K562 (cell line): Measurements from ENCODE around the gene CRADD. TPM values are rescaled to one million over a fixed set of nuclear protein-coding genes. Genes with fewer than 3 reads are reported as not detected.

ENCODE experiments used
- ARID1B ChIP-seq: fragments of 450-650 bp; IDR thresholded peaks from 2 replicates; pipeline ENCODE4 v1.6.1; 2016; ENCODE audit warnings: antibody characterized with exemption, mild to moderate bottlenecking, inconsistent platforms
- ATF7 ChIP-seq: fragments of 450-650 bp; IDR thresholded peaks from 2 replicates; pipeline ENCODE4 v1.7.1; 2014; ENCODE audit warnings: mild to moderate bottlenecking, moderate library complexity
- CBFA2T2 ChIP-seq: fragments of 450-650 bp; conservative IDR thresholded peaks from 2 replicates; pipeline ENCODE4 v1.6.1; 2017; ENCODE audit warnings: mild to moderate bottlenecking
- CBFA2T3 ChIP-seq: fragments of 450-650 bp; IDR thresholded peaks from 2 replicates; pipeline ENCODE4 v1.6.1; 2017
- CC2D1A ChIP-seq: fragments of 450-650 bp; IDR thresholded peaks from 2 replicates; pipeline ENCODE4 v1.6.1; 2017; ENCODE audit warnings: mild to moderate bottlenecking
- CEBPB ChIP-seq: fragments of 450-650 bp; IDR thresholded peaks from 2 replicates; pipeline ENCODE4 v1.6.1; 2016; ENCODE audit warnings: missing genetic modification characterization, missing compliant biosample characterization
- FOXA3 ChIP-seq, 2 experiments: fragments of 450-650 bp in 1 of 2; sonication (generic) in 1 of 2; formaldehyde crosslinking; IDR thresholded peaks in 1 of 2; conservative IDR thresholded peaks in 1 of 2; 2 replicates each; pipeline versions ENCODE4 v1.4.0 to v1.8.0; 2020 to 2022; ENCODE audit warnings: mild to moderate bottlenecking in 2 of 2, missing genetic modification reagents in 1 of 2
- GABPB1 ChIP-seq: sonication (generic); formaldehyde crosslinking; IDR thresholded peaks from 2 replicates; pipeline ENCODE4 v1.8.0; 2022; ENCODE audit warnings: mild to moderate bottlenecking, missing genetic modification reagents
- GABPB2 ChIP-seq: fragments of 250-450 bp; sonication (Bioruptor Pico); conservative IDR thresholded peaks from 2 replicates; pipeline ENCODE4 v1.5.1; 2021; ENCODE audit warnings: mild to moderate bottlenecking
- HNRNPH1 ChIP-seq: fragments of 200-400 bp; formaldehyde crosslinking; optimal IDR thresholded peaks from 2 replicates; pipeline ENCODE3; 2017; ENCODE audit warnings: low read depth, mild to moderate bottlenecking, low read length, moderate library complexity
- KAT7 ChIP-seq: sonication (generic); formaldehyde crosslinking; IDR thresholded peaks from 2 replicates; pipeline ENCODE4 v1.8.0; 2022; ENCODE audit warnings: missing genetic modification reagents, mild to moderate bottlenecking, borderline replicate concordance
- LCOR ChIP-seq: sonication (generic); formaldehyde crosslinking; IDR thresholded peaks from 2 replicates; pipeline ENCODE4 v1.8.0; 2022; ENCODE audit warnings: mild to moderate bottlenecking, missing genetic modification reagents
- MED1 ChIP-seq: sonication (generic); formaldehyde crosslinking; IDR thresholded peaks from 2 replicates; pipeline ENCODE4 v1.8.1; 2023; ENCODE audit warnings: missing genetic modification reagents, borderline replicate concordance
- MITF ChIP-seq: IDR thresholded peaks from 2 replicates; pipeline ENCODE4 v1.6.1; 2014; ENCODE audit warnings: antibody characterized with exemption
- MTA3 ChIP-seq: fragments of 450-650 bp; formaldehyde crosslinking; IDR thresholded peaks from 2 replicates; pipeline ENCODE4 v1.6.1; 2017; ENCODE audit warnings: mild to moderate bottlenecking, borderline replicate concordance
- NR1H2 ChIP-seq: sonication (generic); formaldehyde crosslinking; IDR thresholded peaks from 2 replicates; pipeline ENCODE4 v1.4.0; 2020; ENCODE audit warnings: mild to moderate bottlenecking, missing genetic modification reagents
- NR4A1 ChIP-seq, 2 experiments: fragments of 250-450 bp in 1 of 2; fragments of 450-650 bp in 1 of 2; sonication (Bioruptor Pico) in 1 of 2; IDR thresholded peaks; 2 replicates each; pipeline versions ENCODE4 v1.4.0 to v1.6.1; 2016 to 2020; ENCODE audit warnings: mild to moderate bottlenecking in 2 of 2, missing compliant biosample characterization in 1 of 2, missing genetic modification characterization in 1 of 2, moderate library complexity in 1 of 2
- SMARCA5 ChIP-seq: fragments of 450-650 bp; IDR thresholded peaks from 2 replicates; pipeline ENCODE4 v1.6.1; 2016
- SMARCE1 ChIP-seq: fragments of 450-650 bp; IDR thresholded peaks from 2 replicates; pipeline ENCODE4 v1.7.1; 2016; ENCODE audit warnings: mild to moderate bottlenecking
- STAT5A ChIP-seq: IDR thresholded peaks from 2 replicates; pipeline ENCODE4 v1.6.1; 2012; ENCODE audit warnings: low read length, inconsistent platforms, borderline replicate concordance
- TAL1 ChIP-seq: fragments of 450-650 bp; IDR thresholded peaks from 2 replicates; pipeline ENCODE4 v1.6.1; 2016; ENCODE audit warnings: mild to moderate bottlenecking
- TCF3 ChIP-seq: sonication (generic); formaldehyde crosslinking; IDR thresholded peaks from 2 replicates; pipeline ENCODE4 v1.4.0; 2020; ENCODE audit warnings: mild to moderate bottlenecking, missing genetic modification reagents
- TEAD1 ChIP-seq, 2 experiments: fragments of 450-650 bp in 1 of 2; sonication (generic) in 1 of 2; formaldehyde crosslinking; IDR thresholded peaks; 2 replicates each; pipeline versions ENCODE4 v1.4.0 to v1.8.0; 2020 to 2022; ENCODE audit warnings: mild to moderate bottlenecking in 2 of 2, missing genetic modification reagents in 1 of 2
- TEAD4 ChIP-seq, 2 experiments: sonication (generic) in 1 of 2; formaldehyde crosslinking in 1 of 2; IDR thresholded peaks; 2 replicates each; pipeline versions ENCODE4 v1.6.1 to v1.8.0; 2012 to 2022; ENCODE audit warnings: borderline replicate concordance in 1 of 2, inconsistent platforms in 1 of 2, low read length in 1 of 2, mild to moderate bottlenecking in 1 of 2, missing genetic modification reagents in 1 of 2
- ZBTB12 ChIP-seq: fragments of 250-450 bp; sonication (Bioruptor Pico); IDR thresholded peaks from 2 replicates; pipeline ENCODE4 v1.4.0; 2020
- ZEB2 ChIP-seq: fragments of 450-650 bp; IDR thresholded peaks from 2 replicates; pipeline ENCODE4 v1.6.1; 2016
- polyA plus RNA-seq, 8 experiments: library from polyadenylated mRNA; depleted of rRNA in 4 of 8; stranded (reverse) in 5 of 8; unstranded in 3 of 8; fragments of >200 nt; fragmentation: Nextera tagmentation in 2 of 8; fragmentation: Illumina TruSeq in 1 of 8; extraction: Ambion mirVana in 2 of 8; extraction: Trizol in 1 of 8; gene quantifications; 2 replicates each; pipeline versions ENCODE4 v1.2.1 to v1.2.3, GENCODE V29; 2011 to 2014; ENCODE audit warnings: inconsistent platforms in 1 of 8, missing spikeins in 1 of 8
- total RNA-seq, 7 experiments: library from RNA; depleted of rRNA in 6 of 7; stranded (reverse); fragments of >200 nt in 6 of 7; fragmentation: Illumina TruSeq in 2 of 7; extraction: Trizol in 2 of 7; gene quantifications; 2 replicates each; pipeline versions ENCODE4 v1.2.1 to v1.2.3, GENCODE V29; 2011 to 2021; ENCODE audit warnings: low replicate concordance in 1 of 7
- TF ChIP-seq, protein P1 (sequence below): sonication (generic); formaldehyde crosslinking; IDR thresholded peaks from 2 replicates; pipeline ENCODE4 v1.8.0; 2022; ENCODE audit warnings: missing genetic modification reagents, mild to moderate bottlenecking, moderate library complexity, borderline replicate concordance

Gene CRADD
- total and polyA plus RNA-seq, 9 of the 15 experiments (the other 6 are each of a cell fraction or from before 2014, with no cell fraction given), result 20.5 to 41.1 (median 25.9) TPM

- TF ChIP-seq ATF7 (peak; percentile 83), LCOR (CRISPR knock-in tag) (peak; percentile 72; the same call in 1 of the 2 replicates), SMARCE1 (peak; percentile 50; the same call in 1 of the 2 replicates), CBFA2T3 (peak; percentile 82), MTA3 (peak; percentile 57; the same call in 1 of the 2 replicates), HNRNPH1 (no peak), TEAD4 (IDR thresholded peaks at IDR 0.05; ENCODE audit: low read length) (peak; percentile 84), TEAD4 (CRISPR knock-in tag; IDR thresholded peaks at IDR 0.05; ENCODE audit: borderline replicate concordance) (no peak), CC2D1A (0 out of 2 replicates have a peak, but pooled peaks have one; percentile 29), KAT7 (CRISPR knock-in tag) (no peak), TEAD1 (CRISPR knock-in tag; IDR thresholded peaks at IDR 0.05) (peak in 1 of 2 experiments; percentile 74; a peak in 1 of 4 replicates), TAL1 (peak; percentile 58), ARID1B (peak; percentile 80), TCF3 (CRISPR knock-in tag) (peak; percentile 78), MITF (peak; percentile 55; the same call in 1 of the 2 replicates), NR1H2 (0 out of 2 replicates have a peak, but pooled peaks have one; percentile 23), NR4A1 (CRISPR knock-in tag; IDR thresholded peaks at IDR 0.05) (no peak), NR4A1 (tag; IDR thresholded peaks at IDR 0.05) (no peak), STAT5A (0 out of 2 replicates have a peak, but pooled peaks have one; percentile 4), CBFA2T2 (peak; percentile 45), MED1 (CRISPR knock-in tag) (no peak), GABPB2 (CRISPR knock-in tag) (no peak), CEBPB (tag) (peak; percentile 84), GABPB1 (0 out of 2 replicates have a peak, but pooled peaks have one; percentile 29), SMARCA5 (no peak), ZBTB12 (peak; percentile 58), ZEB2 (0 out of 2 replicates have a peak, but pooled peaks have one; percentile 41), FOXA3 (CRISPR knock-in tag; conservative IDR thresholded peaks at IDR 0.05 in 1 of 2, IDR thresholded peaks at IDR 0.05 in 1 of 2) (0 out of 4 replicates have a peak, but pooled peaks of 1 of the 2 experiments have one; percentile 31)
- TF ChIP-seq, protein P1, sequence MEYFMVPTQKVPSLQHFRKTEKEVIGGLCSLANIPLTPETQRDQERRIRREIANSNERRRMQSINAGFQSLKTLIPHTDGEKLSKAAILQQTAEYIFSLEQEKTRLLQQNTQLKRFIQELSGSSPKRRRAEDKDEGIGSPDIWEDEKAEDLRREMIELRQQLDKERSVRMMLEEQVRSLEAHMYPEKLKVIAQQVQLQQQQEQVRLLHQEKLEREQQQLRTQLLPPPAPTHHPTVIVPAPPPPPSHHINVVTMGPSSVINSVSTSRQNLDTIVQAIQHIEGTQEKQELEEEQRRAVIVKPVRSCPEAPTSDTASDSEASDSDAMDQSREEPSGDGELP, result peak; percentile 73; the same call in 1 of the 2 replicates
Measured at GRCh38 chr12:93773122-93773871, 96.1 kb downstream of the CRADD start (continued).
